ENCODE results near the gene HTT. TPM values are rescaled to one million over a fixed set of nuclear protein-coding genes. Genes with fewer than 3 reads are reported as not detected.

Gene HTT
- total and polyA plus RNA-seq, 10 of the 15 experiments (the other 5 are each of a cell fraction or from before 2014, with no cell fraction given), result 3.3 to 113 (median 43.3) TPM

- no peak overlapping the region for H2AFZ ChIP-seq (ENCODE audit: control insufficient read depth, low read depth, low read length)
- FAIRE-seq, result no peak
- no peaks in the 10 kb centered on the region for H3K79me2 ChIP-seq (ENCODE audit: control insufficient read depth, insufficient read depth, low read length)
- in situ Hi-C loops (cut with MboI) (no loop called here), intact Hi-C loops (cut with micrococcal nuclease; ENCODE audit: unreplicated experiment) (no loop called here)
- no peak for DNase-seq (ENCODE audit: low read depth, low spot score)
- H3K4me1 ChIP-seq (ENCODE audit: control insufficient read depth, insufficient read depth, low read length), result no peaks in the 10 kb centered on the region
- H3K4me3 ChIP-seq, result no peak overlapping the region
- CTCF ChIA-PET, result no interaction called here
- H3K9ac ChIP-seq (ENCODE audit: control insufficient read depth, insufficient read depth, low read length), result no peak overlapping the region
- no peaks in the 10 kb centered on the region for H4K20me1 ChIP-seq (ENCODE audit: control insufficient read depth, insufficient read depth)
- BruUV-seq (replicated peaks), result no TSS peak
- WGBS (ENCODE audit: insufficient coverage, insufficient replicate concordance, low lambda C conversion rate, missing lambda C conversion rate), result 65% methylated on average over 4 of the region's 4 CpGs
- POLR2A ChIA-PET, result interaction anchor here (0.5 kb wide), 1 partner anchor 18 kb away, joined by 4 read pairs; no protein-coding TSS in a partner anchor
- peaks cover 34 to 38% of the 10 kb centered on the region in 2 experiments; a peak in 3 of 4 replicates for H3K36me3 ChIP-seq (ENCODE audit: control insufficient read depth in 2 of 2, insufficient read depth in 2 of 2, low read length in 1 of 2)
- no peak overlapping the region for H3K27ac ChIP-seq (ENCODE audit: control insufficient read depth, insufficient read depth)
- H3K4me2 ChIP-seq (ENCODE audit: control insufficient read depth, insufficient read depth), result no peak overlapping the region
- SMC1A ChIA-PET (ENCODE audit: uncharacterized antibody, unreplicated experiment), result no interaction called here
- no peaks in the 10 kb centered on the region for H3K27me3 ChIP-seq (replicated peaks in 1 of 2; ENCODE audit: control insufficient read depth in 2 of 2, insufficient read depth in 2 of 2, low read length in 1 of 2)
- no peak for ATAC-seq
- no peaks in the 10 kb centered on the region for H3K9me3 ChIP-seq (replicated peaks; ENCODE audit: control insufficient read depth, insufficient read depth, low read length)
- RAD21 ChIA-PET (ENCODE audit: unreplicated experiment), result no interaction called here
- no peak for TF ChIP-seq ZBED1 (IDR thresholded peaks at IDR 0.05; ENCODE audit: borderline replicate concordance)
- no peak for TF ChIP-seq ETV6 (conservative IDR thresholded peaks at IDR 0.05 in 1 of 2, IDR thresholded peaks at IDR 0.05 in 1 of 2; ENCODE audit: borderline replicate concordance in 1 of 2, low read depth in 1 of 2)
- TF ChIP-seq ESRRA (IDR thresholded peaks at IDR 0.05; ENCODE audit: low read length), result no peak
- no peak for TF ChIP-seq ZNF24 (IDR thresholded peaks at IDR 0.05)
- no peak for TF ChIP-seq TARDBP (IDR thresholded peaks at IDR 0.05; ENCODE audit: borderline replicate concordance)
- TF ChIP-seq SIN3A (IDR thresholded peaks at IDR 0.05; ENCODE audit: low read depth, low read length), result no peak
- no peak for TF ChIP-seq SPI1 (IDR thresholded peaks at IDR 0.05; ENCODE audit: borderline replicate concordance, insufficient read depth, low read depth, low read length)
- TF ChIP-seq SMAD1 (IDR thresholded peaks at IDR 0.05; ENCODE audit: low read depth, partially characterized antibody), result no peak
- TF ChIP-seq MXI1 (IDR thresholded peaks at IDR 0.05; ENCODE audit: low read depth, low read length), result no peak
Measured at GRCh38 chr4:3183008-3183407, 108.5 kb downstream of the HTT start.

GRCh38 chr4:3184725-3185124 lies 110.2 kb downstream of the HTT start:
- RAD21 ChIA-PET (ENCODE audit: unreplicated experiment), result no interaction called here
- H4K20me1 ChIP-seq (ENCODE audit: control insufficient read depth, insufficient read depth), result no peaks in the 10 kb centered on the region
- POLR2A ChIA-PET, result no interaction called here
- in situ Hi-C loops (cut with MboI), result no loop called here
- intact Hi-C loops (cut with micrococcal nuclease; ENCODE audit: unreplicated experiment), result no loop called here
- SMC1A ChIA-PET (ENCODE audit: uncharacterized antibody, unreplicated experiment), result no interaction called here
- H3K36me3 ChIP-seq (ENCODE audit: control insufficient read depth in 2 of 2, insufficient read depth in 2 of 2, low read length in 1 of 2), result peaks cover 33 to 38% of the 10 kb centered on the region in 2 experiments; a peak in 3 of 4 replicates
- TF ChIP-seq CTCF (IDR thresholded peaks at IDR 0.05 in 2 of 3, conservative IDR thresholded peaks at IDR 0.05 in 1 of 3; ENCODE audit: control insufficient read depth in 2 of 3, extremely low read depth in 1 of 3, insufficient read depth in 1 of 3, low read depth in 3 of 3, low read length in 3 of 3) (no peak), POLR2A (IDR thresholded peaks at IDR 0.05; ENCODE audit: low read depth, low read length) (0 out of 2 replicates have a peak, but pooled peaks have one; percentile 45)
- H3K27me3 ChIP-seq (replicated peaks in 1 of 2; ENCODE audit: control insufficient read depth in 2 of 2, insufficient read depth in 2 of 2, low read length in 1 of 2), result no peaks in the 10 kb centered on the region
- no peak overlapping the region for H3K4me3 ChIP-seq
- H3K27ac ChIP-seq (ENCODE audit: control insufficient read depth, insufficient read depth), result no peak overlapping the region
- H3K9ac ChIP-seq (ENCODE audit: control insufficient read depth, insufficient read depth, low read length), result no peak overlapping the region
- FAIRE-seq (no peak), ATAC-seq (no peak), DNase-seq (ENCODE audit: low read depth, low spot score) (no peak)
- no peak overlapping the region for H3K4me2 ChIP-seq (ENCODE audit: control insufficient read depth, insufficient read depth)
- CTCF ChIA-PET, result no interaction called here
- no peaks in the 10 kb centered on the region for H3K4me1 ChIP-seq (ENCODE audit: control insufficient read depth, insufficient read depth, low read length)
- no TSS peak for BruUV-seq (replicated peaks)
- 97% methylated on average over 4 of the region's 4 CpGs for WGBS (ENCODE audit: insufficient coverage, insufficient replicate concordance, low lambda C conversion rate, missing lambda C conversion rate)
- no peak overlapping the region for H2AFZ ChIP-seq (ENCODE audit: control insufficient read depth, low read depth, low read length)
- H3K79me2 ChIP-seq (ENCODE audit: control insufficient read depth, insufficient read depth, low read length), result no peaks in the 10 kb centered on the region
- no peaks in the 10 kb centered on the region for H3K9me3 ChIP-seq (replicated peaks; ENCODE audit: control insufficient read depth, insufficient read depth, low read length)

Data from GM12878 (cell line).